Stimulated activated CD4-positive, alpha-beta T cell treated with anti-CD3 and anti-CD28 coated beads, Interleukin-15, amount 100 ng/mL, for 48 hours (primary cell): Measurements from ENCODE around the gene PARVB.
"Not testable (repeated sequence)": the region's sequence is repeated elsewhere in the genome, so short reads cannot be mapped to it uniquely, and the experiment has no call there.

ENCODE experiments used
- DNase-seq, 2 donors: peaks; one replicate each; pipeline ENCODE4 v3.0.0-alpha.2; 2020; ENCODE audit warnings: low read depth in 2 of 2

Gene PARVB

DNA sequence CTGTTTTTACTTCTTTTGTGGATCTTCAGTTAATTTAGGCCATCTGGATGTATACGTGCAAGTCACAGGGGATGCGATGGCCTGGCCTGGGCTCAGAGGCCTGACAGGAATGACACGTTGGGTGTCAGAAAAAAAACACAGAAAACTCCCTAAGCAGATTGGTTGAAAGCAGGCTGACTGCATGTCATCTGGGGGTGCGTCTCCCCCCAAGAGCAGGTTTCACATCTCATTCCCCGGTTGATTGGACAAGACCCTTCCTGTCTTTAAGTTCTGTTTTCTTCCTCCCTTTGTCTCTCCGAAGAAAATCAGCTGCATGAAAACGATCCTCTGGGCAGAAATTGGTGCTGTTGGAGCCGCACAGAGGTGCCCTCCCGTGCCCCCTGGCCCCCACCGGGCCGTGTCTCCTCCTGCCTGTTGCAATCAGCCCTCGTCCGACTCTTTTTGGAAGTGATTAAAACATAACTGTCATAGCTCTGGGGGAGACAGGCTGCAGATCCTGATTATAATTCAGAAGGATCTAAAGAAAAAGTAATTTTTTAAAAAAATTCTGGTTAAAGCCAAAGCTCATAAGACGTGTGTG, 84.8 kb downstream of the PARVB start:
- DNase-seq, result no peak

DNA sequence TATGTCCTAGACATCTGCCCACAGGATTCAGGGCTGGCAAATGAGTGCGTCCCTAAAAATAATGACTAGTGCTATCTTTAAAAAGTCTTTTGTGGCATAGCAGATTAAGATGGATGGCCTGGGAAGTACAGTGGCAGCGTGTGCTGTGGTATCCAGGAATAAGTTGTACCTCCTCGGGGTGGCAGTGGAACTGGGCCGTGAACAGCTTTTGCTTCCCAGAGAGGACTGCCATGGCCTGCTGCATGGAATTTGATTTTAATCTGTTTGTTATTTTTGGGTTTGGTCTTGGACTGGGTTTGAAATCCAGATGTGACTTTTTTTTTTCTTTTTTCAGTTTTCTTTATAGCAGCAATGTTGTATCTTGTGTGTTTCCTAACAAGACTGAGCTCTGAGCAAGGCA, 85.3 kb downstream of the PARVB start:
- no peak for DNase-seq

DNA sequence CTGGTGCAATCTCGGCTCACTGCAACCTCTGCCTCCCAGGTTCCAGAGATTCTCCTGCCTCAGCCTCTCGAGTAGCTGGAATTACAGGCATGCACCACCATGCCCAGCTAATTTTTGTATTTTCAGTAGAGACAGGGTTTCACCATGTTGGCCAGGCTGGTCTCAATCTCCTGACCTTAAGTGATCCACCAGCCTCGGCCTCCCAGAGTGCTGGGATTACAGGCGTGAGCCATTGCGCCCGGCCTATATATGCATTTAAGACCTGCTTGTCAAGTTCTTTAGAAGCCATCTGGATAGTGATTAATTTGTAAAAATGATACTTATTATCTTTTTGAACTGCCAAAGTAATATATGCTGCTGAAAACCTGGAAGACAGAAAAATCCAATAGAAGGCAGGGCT, 86.6 kb downstream of the PARVB start:
- DNase-seq, result not testable (repeated sequence)

DNA sequence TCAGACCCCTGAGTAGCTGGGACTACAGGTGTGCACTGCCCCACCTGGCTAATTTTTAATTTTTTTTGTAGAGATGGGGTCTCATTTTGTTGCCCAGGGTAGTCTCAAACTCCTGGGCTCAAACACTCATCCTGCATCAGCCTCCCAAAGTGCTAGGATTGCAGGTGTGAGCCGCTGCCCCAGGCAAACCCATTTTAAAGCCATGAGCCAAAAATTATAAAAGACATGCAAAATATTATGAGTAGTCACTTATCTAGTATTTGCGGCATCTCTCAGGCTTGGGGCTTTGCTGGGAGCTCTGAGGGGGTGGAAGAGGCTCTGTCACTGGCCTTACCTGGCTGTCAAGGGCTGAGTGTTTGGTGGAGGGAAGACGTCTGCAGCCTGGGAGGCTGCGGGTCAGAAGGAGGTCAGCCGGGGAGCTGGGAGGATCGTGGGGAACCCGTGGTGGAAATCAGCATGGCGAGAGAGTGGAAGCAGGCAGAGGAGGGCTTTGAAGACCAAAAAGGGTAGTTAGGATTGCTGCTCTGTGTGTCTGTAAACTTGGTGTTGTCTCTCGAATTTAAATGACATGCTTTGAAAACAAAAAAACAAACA, 87.6 kb downstream of the PARVB start:
- DNase-seq, result no peak

DNA sequence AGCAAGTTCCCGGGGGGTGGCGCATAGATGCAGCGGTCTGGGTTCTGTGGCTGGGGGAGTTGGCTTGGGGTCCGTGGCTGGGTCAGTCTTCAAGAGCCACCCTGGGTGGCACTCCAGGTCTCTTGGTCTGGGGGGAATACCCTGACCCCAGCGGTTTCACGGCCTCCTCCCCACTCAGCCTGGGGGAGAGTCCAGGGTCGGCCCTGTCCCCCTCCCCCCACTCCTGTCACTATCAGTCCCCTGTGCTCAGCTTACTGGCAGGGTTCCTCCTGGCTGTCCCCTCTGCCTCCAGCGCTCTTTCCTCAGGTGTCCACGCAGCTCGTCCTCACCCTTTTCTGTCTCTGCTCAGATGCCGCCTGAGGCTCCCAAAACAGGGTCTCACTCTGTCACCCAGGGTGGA, 88.1 kb downstream of the PARVB start:
- no peak for DNase-seq

DNA sequence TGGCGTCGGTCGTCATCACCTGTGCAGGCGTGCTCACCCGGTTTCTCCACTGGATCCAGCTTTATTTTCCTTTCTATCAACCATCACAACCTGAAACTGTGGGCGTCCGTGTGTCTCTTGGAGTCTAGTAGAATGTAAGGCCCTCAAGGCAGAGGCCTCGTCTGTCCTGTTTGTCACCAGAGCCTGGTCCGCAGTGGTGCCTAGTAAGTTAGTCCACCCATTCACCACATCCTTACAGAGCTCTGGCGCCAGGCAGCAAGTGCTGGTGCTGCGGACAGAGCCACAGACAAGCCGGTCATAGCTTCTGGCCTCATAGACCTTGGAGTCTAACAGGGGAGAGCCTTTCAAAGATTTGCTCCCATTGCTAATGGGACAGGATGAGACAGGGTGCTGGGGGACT, 92.2 kb downstream of the PARVB start:
- DNase-seq, result no peak

DNA sequence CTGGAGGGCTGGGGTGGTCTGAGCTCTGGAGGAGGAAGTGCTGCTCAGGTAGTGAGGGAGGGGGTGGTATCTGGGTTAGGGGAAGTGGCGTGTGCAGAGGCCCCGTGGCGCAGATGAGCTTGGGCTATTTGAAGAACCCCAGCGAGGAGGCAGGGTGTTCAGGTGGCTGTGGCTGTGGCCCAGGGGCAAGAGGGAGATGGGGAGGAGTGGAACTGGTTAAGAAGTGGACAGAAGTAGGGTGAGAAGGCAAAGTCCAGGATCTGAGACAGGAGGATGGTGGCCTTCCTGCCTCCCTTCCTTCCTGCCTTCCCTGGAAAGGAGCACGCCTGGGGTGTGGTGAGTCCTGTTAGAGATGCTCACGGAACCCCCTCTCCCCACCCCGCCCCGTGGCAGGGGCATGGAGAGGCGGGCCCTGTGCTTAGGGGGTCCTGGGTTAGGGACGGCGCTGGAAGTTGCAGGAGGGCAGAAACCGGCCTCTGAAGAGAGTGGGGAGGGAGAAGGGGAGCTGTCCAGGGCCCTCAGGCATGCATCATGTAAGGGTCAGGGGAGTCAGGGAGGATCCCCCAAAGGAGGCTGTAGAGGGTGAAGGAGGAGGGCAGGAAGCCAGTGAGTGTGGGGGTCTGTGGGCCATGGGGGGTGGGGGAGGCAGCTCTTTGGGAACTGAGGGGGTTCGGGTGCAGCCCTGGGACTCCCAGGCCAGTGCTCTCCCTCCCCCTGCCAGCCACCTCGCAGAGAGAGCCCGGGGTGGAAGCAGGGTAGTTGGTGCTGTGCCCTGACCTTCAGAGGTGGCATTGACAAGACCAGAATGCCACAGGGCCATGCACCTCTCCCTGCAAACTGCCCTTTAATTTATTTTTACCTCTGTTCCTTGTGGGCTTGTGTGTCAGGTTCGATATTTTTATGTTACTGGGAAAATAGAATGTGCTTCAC, 92.9 kb downstream of the PARVB start:
- no peak for DNase-seq

DNA sequence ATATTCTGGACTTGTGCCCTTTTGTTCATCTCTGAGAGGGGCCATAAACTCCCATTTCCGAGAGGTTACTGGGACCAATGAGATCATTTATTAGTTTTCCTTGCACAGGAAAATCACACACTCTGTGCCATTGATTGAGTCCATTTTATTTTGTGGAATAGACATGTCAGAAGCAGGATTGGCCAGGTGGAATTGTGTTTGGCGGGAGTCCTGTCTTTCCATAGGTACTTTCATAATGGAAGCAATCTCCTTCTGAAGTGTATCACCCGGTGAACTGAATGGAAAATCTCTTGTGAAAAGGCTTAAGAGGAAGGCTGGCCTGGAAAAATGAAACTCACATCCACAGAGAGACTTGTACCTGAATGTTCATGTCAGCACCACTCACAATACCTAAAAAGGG, 93.6 kb downstream of the PARVB start:
- no peak for DNase-seq

DNA sequence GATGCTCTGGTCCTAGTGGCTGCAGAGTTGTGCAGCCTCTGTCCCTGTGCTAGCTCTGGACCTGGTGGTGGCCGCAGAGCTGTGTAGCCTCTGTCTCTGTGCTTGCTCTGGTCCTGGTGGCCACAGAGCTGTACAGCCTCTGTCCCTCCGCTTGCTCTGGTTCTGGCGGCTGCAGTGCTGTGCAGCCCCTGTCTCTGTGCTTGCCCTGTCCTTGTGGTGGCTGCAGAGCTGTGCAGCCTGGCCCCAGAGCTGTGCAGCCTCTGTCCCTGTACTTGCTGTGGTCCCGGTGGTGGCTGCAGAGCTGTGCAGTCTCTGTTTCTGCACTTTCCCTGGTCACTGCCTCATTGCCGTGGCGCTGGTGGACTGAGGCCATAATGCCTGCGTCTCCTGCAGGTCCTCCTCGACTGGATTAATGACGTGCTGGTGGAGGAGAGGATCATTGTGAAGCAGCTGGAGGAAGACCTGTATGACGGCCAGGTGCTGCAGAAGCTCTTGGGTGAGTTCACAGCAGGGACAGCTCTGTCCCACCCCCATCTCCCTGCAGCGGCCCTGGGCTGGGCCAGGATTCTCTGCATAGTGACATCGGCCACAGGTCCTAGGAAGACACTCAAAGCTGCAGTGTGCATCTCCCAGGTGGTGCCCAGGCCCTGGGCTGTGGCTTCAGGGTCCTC, 94.7 kb downstream of the PARVB start:
- no peak for DNase-seq

DNA sequence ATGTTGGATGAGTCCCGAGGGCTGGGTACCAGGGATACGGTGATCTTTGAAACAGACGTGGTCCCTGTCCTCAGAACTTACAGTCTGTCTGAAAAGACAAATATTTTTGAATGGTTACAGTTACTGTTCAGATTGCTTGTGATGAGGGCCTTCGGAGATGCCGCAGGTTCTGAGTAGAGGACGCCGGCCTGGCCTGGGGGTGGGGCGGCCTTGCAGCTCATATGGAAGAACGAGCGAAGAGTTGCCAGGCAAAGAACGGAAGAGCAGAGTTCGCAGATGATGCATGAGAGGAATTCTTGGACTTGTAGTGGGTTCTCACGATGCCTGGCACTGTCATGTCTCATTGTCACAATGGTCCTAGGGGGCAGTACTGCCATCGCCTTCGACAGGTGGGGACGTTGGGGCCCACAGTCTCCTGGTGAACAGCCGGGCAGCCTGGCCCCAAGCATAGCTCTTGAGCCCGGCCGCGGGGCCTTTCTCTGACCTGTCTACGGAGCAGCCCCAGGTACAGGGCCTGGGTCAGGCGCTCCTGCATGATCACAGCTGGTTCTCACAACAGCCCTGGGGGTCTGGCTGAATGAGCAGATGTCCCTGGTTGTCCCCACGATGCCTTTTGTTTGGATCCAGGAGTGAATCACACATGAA, 95.7 kb downstream of the PARVB start:
- DNase-seq, result no peak

DNA sequence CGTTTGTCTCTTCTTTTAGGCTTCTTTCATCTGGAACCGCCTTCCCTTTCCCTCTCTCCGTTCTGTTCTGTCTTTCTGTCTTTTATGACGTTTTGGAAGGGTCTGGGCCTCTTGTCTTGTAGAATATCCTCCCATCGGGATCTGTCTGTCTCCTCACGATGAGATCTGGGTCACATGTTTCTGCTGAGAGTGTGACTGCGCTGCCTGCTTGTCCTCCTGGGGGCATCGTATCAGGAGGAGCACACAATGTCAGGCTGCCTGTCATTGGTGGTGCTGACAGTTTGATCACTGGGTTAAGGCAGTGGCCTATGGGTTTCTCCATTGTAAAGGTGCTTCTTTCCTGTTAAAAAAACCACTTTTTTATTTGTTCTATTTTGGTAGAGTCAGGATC, 96.2 kb downstream of the PARVB start:
- DNase-seq, result no peak

DNA sequence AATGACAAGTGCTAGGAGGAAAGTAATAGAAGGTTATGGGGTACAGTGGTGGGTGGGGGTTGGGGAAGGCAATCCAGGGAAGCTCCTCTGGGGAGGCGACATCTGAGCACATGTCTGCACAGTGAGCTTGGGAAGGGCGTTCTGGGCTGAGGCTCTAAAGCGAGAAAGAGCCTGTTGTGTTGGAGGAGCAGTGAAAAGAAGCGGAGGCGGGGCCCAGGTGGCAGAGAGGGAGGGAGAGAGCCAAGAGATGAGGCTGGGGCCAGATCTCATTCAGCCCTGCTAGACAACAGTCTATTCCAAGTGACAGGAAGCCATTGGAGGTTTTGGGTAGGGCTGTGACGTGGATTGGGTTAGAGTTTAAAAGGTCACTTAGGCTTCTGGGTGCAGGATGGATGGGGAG, 101.3 kb downstream of the PARVB start:
- no peak for DNase-seq

DNA sequence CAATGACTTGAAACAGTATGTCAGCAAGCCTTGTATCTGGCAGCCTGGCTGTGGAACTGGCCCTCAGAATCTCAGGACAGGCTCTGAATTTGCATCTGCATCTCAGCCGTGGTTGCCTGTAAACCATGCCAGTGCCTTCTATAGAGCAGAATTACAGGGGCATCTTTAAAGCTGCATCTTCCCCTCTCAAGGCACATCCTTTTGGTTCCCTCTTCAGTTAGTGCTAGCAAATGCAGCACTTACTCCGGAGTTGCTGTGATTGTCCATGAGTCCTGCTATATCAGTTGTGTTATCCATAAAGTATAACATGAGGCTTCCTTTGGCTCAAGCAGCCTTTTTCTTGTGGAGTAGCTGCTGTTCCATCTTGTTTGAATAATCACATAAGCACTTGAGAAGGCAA, 102.7 kb downstream of the PARVB start:
- no peak for DNase-seq

DNA sequence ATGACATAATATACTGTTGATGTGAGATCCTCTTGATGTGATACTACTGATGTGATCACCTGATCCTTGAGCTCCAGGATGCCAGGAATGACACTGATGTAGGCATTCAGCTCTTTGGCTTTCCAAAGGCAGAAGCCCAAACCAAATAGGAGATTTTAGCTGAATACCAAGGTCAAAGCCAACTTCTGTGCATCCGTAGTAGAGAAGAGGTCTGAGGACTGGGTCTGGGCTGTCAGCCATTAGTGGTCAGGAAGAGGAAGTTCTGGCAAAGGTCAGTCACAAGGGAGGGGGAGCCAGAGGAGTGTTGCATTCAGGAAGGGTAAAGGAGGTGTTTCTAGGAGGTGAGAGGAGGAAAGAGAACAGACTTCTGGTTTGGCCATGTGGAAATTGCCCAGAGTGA, 103.3 kb downstream of the PARVB start:
- no peak for DNase-seq

DNA sequence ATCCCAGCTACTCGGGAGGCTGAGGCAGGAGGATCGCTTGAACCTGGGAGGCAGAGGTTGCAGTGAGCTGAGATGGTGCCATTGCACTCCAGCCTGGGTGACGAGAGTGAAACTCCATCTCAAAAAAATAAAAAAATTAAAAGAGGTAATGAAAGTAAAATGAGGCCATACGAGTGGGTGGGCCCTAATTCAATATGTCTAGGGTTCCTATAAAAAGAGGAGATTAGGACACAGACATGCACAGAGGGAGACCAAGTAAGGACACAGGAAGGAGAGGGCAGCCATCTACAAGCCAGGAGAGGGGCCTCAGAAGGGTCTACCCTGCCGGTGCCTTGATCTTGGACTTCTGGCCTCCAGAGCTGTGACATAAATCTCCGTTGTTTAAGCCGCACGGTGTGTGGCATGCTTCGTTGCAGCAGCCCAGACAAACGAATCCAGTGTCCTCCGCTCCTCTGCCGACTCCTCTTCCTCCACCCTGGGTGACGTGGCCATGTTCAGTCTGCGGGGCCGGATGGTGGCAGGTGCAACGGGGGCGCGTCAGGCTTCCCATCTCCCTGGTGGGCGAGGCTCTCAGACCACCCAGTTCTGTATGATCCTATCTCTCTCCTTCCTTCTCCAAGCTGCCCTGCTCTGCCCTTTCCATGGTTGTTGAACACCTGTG, 105.0 kb downstream of the PARVB start:
- DNase-seq, result no peak

DNA sequence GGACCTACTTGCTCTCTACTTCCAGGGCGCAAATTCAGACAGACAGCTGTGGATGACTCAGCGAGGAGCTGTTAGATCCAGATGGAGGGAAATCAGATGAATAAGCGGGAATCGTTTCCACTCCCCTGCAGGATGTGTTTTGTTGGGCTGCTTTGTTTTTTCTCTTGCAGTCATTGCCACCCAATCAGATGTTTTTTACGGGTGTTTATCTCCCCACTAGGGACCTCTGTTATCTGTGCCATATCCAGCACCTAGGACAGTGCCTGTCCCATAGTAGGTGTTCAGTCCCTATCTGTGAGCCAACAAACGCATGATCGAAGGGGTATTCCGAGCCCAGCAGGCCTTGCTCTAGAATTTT, 105.5 kb downstream of the PARVB start:
- no peak for DNase-seq

DNA sequence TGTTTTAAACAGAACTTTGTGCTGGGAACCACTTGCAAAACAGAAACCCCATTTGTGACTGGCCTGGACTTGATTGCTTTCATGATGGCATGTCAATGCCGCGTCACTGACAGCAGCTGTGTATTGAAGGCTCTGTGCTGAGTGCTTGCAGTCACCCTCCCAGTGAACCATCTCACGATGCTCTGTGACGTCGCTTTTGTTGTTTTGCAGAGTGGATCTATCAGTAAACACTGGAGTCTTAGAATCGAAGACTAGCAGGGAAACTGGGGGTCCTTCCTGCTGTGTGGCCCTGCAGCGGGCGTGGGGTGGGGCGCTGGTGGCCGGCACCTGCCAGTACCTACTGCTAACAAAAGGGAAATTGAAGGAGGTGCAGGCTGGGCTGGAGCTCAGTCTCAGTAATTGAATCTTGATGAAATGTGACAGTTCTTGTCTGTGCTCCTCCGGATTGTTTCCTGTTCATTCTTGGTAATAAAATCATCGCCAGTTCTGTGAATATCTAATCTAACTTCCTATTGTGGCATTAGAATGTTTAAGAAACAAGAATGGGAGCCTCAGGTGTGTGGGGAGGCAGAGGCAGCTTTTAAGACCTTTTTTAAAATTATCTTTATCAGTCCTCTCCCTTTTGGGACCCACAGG, 106.1 kb downstream of the PARVB start:
- no peak for DNase-seq

DNA sequence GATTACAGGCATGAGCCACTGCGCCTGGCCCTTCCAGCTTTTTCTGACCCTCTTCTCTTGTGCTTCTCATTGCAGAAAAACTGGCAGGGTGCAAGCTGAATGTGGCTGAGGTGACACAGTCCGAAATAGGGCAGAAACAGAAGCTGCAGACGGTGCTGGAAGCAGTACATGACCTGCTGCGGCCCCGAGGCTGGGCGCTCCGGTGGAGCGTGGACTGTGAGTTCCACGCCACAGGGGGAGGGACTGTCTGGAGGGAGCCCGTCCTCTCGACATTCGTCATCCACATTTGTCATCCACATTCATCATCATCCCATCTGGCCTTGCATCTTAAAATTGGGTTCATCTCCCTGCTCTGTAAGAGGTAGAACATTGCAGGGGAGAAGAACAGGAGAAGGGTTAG, 107.3 kb downstream of the PARVB start:
- DNase-seq, result no peak

DNA sequence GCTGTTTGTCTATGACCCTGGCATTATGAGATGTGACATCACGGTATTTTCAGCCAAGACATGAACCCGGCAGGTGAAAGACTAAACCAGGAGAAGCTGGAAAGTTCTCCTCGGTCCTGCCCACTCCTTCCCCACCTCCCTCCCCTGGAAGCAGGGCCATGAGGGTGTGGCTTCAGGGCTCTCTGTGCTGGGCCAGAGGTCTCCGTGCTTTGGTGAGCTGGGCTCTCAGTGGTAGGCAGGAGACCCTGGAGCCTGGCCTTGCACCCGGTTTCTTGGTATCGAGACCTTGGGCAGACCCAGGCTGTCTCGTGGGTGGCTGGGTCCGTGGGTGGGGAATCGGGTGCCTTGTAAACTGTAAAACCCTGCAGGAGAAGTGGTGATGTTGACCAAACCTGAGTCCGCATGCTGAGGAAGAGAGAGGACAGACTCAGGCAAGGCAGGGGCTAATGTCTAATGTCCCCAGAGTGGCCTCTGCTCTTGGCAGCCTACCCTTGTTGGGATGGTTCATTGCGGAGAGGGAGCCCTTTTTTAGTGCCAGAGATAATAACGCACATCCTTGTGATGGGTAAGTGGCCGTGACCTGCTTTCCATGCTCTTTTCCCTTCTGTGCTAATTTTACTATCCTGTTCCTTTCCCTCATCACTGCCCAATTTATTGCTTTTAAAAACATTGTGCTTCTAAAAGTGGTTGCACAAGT, 108.0 kb downstream of the PARVB start:
- DNase-seq, result no peak

DNA sequence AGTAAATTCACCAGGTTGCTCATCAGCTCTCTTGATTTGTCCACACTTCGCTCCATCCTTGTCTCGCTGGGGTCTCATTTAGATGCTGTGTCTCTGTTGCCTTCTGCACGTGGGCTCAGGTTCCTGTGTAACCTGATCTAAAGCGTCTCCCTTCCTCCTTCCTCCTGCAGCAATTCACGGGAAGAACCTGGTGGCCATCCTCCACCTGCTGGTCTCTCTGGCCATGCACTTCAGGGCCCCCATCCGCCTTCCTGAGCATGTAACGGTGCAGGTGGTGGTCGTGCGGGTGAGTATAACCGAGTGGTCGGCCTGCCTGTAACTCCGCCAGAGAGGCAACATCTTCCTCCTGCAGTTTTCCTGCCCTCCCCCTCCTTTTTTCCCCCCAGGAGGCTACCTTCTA, 108.6 kb downstream of the PARVB start:
- no peak for DNase-seq

DNA sequence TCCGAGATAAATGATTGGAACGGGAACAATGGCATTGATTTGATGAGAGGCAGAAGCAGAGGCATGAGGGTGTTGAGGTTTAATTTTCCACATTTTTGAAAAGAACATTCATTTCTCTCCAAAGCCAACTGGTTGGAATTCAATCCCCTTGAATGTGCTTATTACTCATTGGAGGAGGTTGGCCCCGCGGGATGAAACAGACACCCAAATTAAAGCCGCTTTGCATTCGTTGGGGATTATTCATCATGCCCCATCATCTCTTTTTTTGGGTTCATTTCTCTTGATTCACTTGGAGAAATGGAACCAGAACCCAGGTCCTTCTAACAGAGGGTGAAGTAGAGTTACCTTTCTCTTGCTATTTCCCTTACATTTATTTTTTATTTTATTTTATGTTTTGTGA, 109.1 kb downstream of the PARVB start:
- DNase-seq, result no peak
